ENCODE measurements around the gene LRRC4C.

The LRRC4C gene

GRCh38 chr11:40119661-40120060 is 1339.8 kb downstream of the LRRC4C start:
- H3K4me1 Mint-ChIP-seq, result no peaks in the 10 kb centered on the region
- no peak overlapping the region for H3K27ac Mint-ChIP-seq (ENCODE audit: low read depth)
- H3K9me3 Mint-ChIP-seq, result peaks cover 23% of the 10 kb centered on the region
- H3K4me3 Mint-ChIP-seq, result no peak overlapping the region
- DNase-seq (ENCODE audit: low spot score in 2 of 2) (no peak), ATAC-seq (replicated peaks; ENCODE audit: extremely low read depth, poor library complexity, severe bottlenecking) (no peak)
- no peaks in the 10 kb centered on the region for H3K27me3 Mint-ChIP-seq
- H3K36me3 Mint-ChIP-seq (ENCODE audit: insufficient read depth), result no peaks in the 10 kb centered on the region

DNA sequence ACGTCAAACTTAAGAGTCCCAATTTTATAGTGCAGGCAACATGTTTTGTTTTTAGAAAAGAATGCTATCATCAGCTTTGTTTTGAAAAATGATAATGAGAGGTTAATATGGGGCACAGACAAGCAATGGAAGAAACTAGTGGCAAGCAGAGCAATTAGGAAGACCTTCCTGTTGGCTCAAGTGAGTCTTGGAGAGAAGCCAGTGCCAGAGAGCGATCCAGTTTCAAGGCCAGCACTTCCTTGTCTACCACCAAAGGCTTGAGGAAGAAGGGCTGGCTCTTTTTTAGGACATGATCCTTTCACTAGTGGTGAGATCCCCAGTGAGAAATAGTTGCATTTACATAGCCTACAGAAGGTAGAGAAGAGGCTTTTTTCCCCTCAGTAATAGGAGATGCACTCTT is 1340.7 kb downstream of the LRRC4C start:
- ATAC-seq (replicated peaks; ENCODE audit: extremely low read depth, poor library complexity, severe bottlenecking) (no peak), DNase-seq (ENCODE audit: low spot score in 2 of 2) (no peak)
- H3K4me1 Mint-ChIP-seq, result no peaks in the 10 kb centered on the region
- no peaks in the 10 kb centered on the region for H3K36me3 Mint-ChIP-seq (ENCODE audit: insufficient read depth)
- no peak overlapping the region for H3K4me3 Mint-ChIP-seq
- peaks cover 17% of the 10 kb centered on the region for H3K9me3 Mint-ChIP-seq
- no peak overlapping the region for H3K27ac Mint-ChIP-seq (ENCODE audit: low read depth)
- H3K27me3 Mint-ChIP-seq, result no peaks in the 10 kb centered on the region

DNA sequence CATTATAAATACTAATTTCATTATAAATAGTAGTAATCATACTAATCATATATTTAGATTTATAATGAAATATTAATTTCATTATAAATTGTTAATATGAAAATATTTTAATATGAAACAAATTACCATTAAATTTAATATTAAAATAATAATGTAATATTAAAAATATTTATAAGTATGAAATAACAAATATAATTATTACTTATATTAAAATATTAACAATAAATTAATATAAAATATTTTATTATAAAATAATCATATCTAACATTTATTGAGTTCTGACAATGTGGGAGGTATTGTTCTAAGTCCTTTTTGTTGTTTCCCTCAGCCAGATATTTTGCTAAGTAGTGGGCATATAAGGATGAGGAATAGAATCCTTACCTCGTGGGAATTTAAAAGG is 1341.4 kb downstream of the LRRC4C start:
- no peak for DNase-seq (ENCODE audit: low spot score in 2 of 2)
- Mint-ChIP-seq H3K27me3 (no peaks in the 10 kb centered on the region), H3K4me1 (no peaks in the 10 kb centered on the region), H3K27ac (ENCODE audit: low read depth) (no peak overlapping the region), H3K36me3 (ENCODE audit: insufficient read depth) (no peaks in the 10 kb centered on the region), H3K4me3 (no peak overlapping the region), H3K9me3 (peaks cover 17% of the 10 kb centered on the region)
- ATAC-seq (replicated peaks; ENCODE audit: extremely low read depth, poor library complexity, severe bottlenecking), result no peak

DNA sequence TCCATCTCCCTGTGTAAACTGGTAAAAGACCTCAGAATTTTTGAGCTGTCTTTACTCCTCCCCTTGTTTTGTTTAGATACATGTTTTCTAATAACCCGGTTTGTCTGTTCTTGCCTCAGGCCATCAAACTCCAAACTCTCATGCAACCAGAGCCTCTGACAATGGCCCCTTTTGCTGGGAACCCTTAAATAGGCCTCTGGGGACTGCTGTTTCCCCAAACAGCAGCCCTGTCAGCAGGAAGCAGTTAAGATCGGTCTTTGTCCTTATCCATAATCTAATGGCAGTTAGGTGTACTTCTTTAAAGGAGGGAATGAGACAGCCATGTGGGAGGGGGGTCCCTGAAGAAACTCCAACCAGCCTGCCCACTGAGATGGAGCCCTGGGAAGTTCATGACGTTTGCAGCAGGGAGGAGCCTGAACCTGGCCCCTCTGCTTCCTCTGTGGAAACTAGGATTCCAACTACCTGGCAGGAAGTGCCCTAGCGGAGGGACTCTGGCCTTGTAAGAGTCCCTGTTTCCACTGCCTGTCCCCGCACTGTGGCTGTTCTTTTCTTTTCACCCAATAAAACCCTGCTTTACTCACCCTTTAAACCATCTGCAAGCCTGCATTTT is 1354.4 kb downstream of the LRRC4C start:
- Mint-ChIP-seq H3K27me3 (no peaks in the 10 kb centered on the region), H3K36me3 (ENCODE audit: insufficient read depth) (no peaks in the 10 kb centered on the region), H3K4me3 (no peak overlapping the region), H3K4me1 (no peaks in the 10 kb centered on the region), H3K9me3 (peaks cover 9% of the 10 kb centered on the region), H3K27ac (ENCODE audit: low read depth) (no peak overlapping the region)
- DNase-seq (ENCODE audit: low spot score in 2 of 2) (no peak), ATAC-seq (replicated peaks; ENCODE audit: extremely low read depth, poor library complexity, severe bottlenecking) (no peak)

DNA sequence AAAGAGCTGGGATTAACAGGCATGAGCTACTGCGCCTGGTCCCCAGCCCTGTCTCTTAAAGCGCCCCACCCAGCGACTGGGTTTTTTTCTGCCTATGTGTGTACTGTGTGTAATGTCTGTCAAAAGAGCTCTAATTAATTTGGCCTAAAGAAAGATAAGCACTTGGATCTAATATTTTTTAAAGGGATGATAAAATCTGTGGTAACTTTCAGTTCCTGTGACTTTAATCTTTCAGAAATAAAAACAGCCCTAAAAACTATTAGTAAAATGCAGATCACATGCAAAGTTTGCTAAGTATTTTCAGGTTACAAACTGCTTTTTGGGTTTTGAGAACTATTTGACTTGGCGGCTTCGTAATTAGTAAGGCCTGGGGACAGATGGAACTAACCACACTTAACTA is 1358.7 kb downstream of the LRRC4C start:
- no peaks in the 10 kb centered on the region for H3K36me3 Mint-ChIP-seq (ENCODE audit: insufficient read depth)
- H3K27ac Mint-ChIP-seq (ENCODE audit: low read depth), result no peak overlapping the region
- no peak overlapping the region for H3K4me3 Mint-ChIP-seq
- peaks cover 11% of the 10 kb centered on the region for H3K9me3 Mint-ChIP-seq
- DNase-seq (ENCODE audit: low spot score in 2 of 2) (no peak), ATAC-seq (replicated peaks; ENCODE audit: extremely low read depth, poor library complexity, severe bottlenecking) (no peak)
- H3K27me3 Mint-ChIP-seq, result no peaks in the 10 kb centered on the region
- H3K4me1 Mint-ChIP-seq, result no peaks in the 10 kb centered on the region

- no peaks in the 10 kb centered on the region for H3K27me3 Mint-ChIP-seq
- DNase-seq (ENCODE audit: low spot score in 2 of 2) (no peak), ATAC-seq (replicated peaks; ENCODE audit: extremely low read depth, poor library complexity, severe bottlenecking) (no peak)
- H3K4me1 Mint-ChIP-seq, result no peaks in the 10 kb centered on the region
- H3K9me3 Mint-ChIP-seq, result peaks cover 10% of the 10 kb centered on the region
- H3K36me3 Mint-ChIP-seq (ENCODE audit: insufficient read depth), result no peaks in the 10 kb centered on the region
- no peak overlapping the region for H3K27ac Mint-ChIP-seq (ENCODE audit: low read depth)
- no peak overlapping the region for H3K4me3 Mint-ChIP-seq
These were observed 1359.3 kb downstream of the LRRC4C start for GRCh38 chr11:40100162-40100553.

DNA sequence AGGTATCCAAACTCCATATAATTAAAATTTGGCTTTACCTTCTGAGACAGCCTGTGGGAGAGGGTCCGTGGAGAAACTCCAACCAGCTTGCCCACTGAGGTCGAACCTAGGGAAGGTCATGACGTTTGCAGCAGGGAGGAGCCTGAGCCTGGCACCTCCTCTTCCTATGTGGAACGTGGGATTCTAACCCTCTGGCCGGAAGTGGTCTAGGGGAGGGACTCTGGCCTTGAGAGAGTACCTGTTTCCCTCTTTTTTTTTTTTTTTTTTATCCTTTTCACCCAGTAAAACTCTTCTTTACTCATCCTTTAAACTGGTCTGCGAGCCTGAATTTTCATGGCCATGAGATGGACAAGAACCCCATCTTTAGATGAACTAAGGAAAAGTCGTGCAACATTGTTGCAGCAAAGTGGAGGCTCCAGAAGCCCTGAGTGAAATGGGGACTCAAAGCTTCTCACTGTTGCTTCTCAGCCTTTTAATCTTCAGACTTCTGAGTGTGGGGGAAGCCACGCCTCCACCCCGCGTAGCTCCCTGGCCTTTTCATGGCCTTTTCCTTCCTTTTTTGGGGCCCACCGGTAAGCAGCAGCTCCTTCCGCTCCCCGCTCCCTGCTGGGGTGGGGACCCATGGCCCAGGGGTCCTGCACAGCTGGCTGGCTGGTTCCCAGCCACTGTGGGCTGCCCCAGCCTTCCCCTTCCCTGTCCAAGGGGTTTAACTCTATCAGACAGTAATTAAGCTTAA is 1359.9 kb downstream of the LRRC4C start:
- H3K36me3 Mint-ChIP-seq (ENCODE audit: insufficient read depth), result no peaks in the 10 kb centered on the region
- H3K27ac Mint-ChIP-seq (ENCODE audit: low read depth), result no peak overlapping the region
- ATAC-seq (replicated peaks; ENCODE audit: extremely low read depth, poor library complexity, severe bottlenecking), result no peak
- H3K27me3 Mint-ChIP-seq, result no peaks in the 10 kb centered on the region
- H3K4me3 Mint-ChIP-seq, result no peak overlapping the region
- H3K9me3 Mint-ChIP-seq, result peaks cover 10% of the 10 kb centered on the region
- DNase-seq (ENCODE audit: low spot score in 2 of 2), result no peak
- no peaks in the 10 kb centered on the region for H3K4me1 Mint-ChIP-seq

GRCh38 chr11:40095446-40095845 is 1364.0 kb downstream of the LRRC4C start:
- Mint-ChIP-seq H3K4me3 (no peak overlapping the region), H3K27me3 (no peaks in the 10 kb centered on the region), H3K36me3 (ENCODE audit: insufficient read depth) (no peaks in the 10 kb centered on the region), H3K9me3 (peaks cover 10% of the 10 kb centered on the region), H3K4me1 (no peaks in the 10 kb centered on the region), H3K27ac (ENCODE audit: low read depth) (no peak overlapping the region)
- DNase-seq (ENCODE audit: low spot score in 2 of 2) (no peak), ATAC-seq (replicated peaks; ENCODE audit: extremely low read depth, poor library complexity, severe bottlenecking) (no peak)

- Mint-ChIP-seq H3K36me3 (ENCODE audit: insufficient read depth) (no peaks in the 10 kb centered on the region), H3K4me1 (no peaks in the 10 kb centered on the region), H3K27me3 (no peaks in the 10 kb centered on the region), H3K4me3 (no peak overlapping the region), H3K27ac (ENCODE audit: low read depth) (no peak overlapping the region), H3K9me3 (peaks cover 10% of the 10 kb centered on the region)
- ATAC-seq (replicated peaks; ENCODE audit: extremely low read depth, poor library complexity, severe bottlenecking), result no peak
- DNase-seq (ENCODE audit: low spot score in 2 of 2), result no peak
These were observed 1364.5 kb downstream of the LRRC4C start for GRCh38 chr11:40094954-40095353.

GRCh38 chr11:40080434-40080833 is 1379.0 kb downstream of the LRRC4C start:
- H3K27ac Mint-ChIP-seq (ENCODE audit: low read depth), result no peak overlapping the region
- H3K4me1 Mint-ChIP-seq, result no peaks in the 10 kb centered on the region
- ATAC-seq (replicated peaks; ENCODE audit: extremely low read depth, poor library complexity, severe bottlenecking), result no peak
- DNase-seq (ENCODE audit: low spot score in 2 of 2), result no peak
- no peaks in the 10 kb centered on the region for H3K27me3 Mint-ChIP-seq
- H3K36me3 Mint-ChIP-seq (ENCODE audit: insufficient read depth), result no peaks in the 10 kb centered on the region
- H3K9me3 Mint-ChIP-seq, result peaks cover 36% of the 10 kb centered on the region
- no peak overlapping the region for H3K4me3 Mint-ChIP-seq
